HepG2 (cell line): ENCODE data around the gene FMO1. TPM values are rescaled to one million over a fixed set of nuclear protein-coding genes. Genes with fewer than 3 reads are reported as not detected.

Experiments
- ATAC-seq: fragments of 200-7000 bp; cut with Tn5 transposase; 3 replicates; pipeline ENCODE4 v1.9.1; 2020; ENCODE audit warnings: mild to moderate bottlenecking, moderate library complexity
- BruUV-seq: library from RNA; stranded (reverse); fragments of 400-500 nt; replicated peaks from 2 replicates; lab custom pipeline; 2021; lab: Mats Ljungman, UMichigan
- CTCF ChIA-PET: fragments of 300-600 bp; formaldehyde crosslinking; extraction: SDS; loops from one replicate; lab custom pipeline; 2021; ENCODE audit warnings: low total read pairs, inconsistent platforms, low intra/inter-chr PET ratio; lab: Yijun Ruan, JAX
- POLR2A ChIA-PET: fragments of 350-600 bp; sonication (Branson Sonifier 250); formaldehyde crosslinking; loops from one replicate; lab custom pipeline; 2020; ENCODE audit warnings: antibody characterized with exemption, inconsistent platforms; lab: Yijun Ruan, JAX
- DNase-seq: peaks from one replicate; pipeline ENCODE4 v3.0.0-alpha.2; 2015; ENCODE audit warnings: low spot score
- FAIRE-seq: peaks from 3 replicates; lab custom pipeline; 2011; peaks lifted over from hg19 to GRCh38; lab: Jason Lieb, UNC
- H2AFZ ChIP-seq: one replicate; pipeline ENCODE4 v1.6.1; 2011; ENCODE audit warnings: low read length, inconsistent platforms
- H3K27ac ChIP-seq: fragments of 300-600 bp; 3 replicates; pipeline ENCODE4 v1.8.0; 2011; ENCODE audit warnings: mixed run types, mild to moderate bottlenecking, mixed read lengths, low read length, inconsistent platforms; ENCODE audit not compliant: insufficient read depth; ENCODE audit errors: extremely low read length
- H3K27me3 ChIP-seq, 2 experiments: fragments of 200-600 bp in 1 of 2; 2 replicates in 1 of 2; 3 replicates in 1 of 2; pipeline versions ENCODE4 v1.6.0 to v1.8.0; 2011; ENCODE audit warnings: low read length in 2 of 2, mild to moderate bottlenecking in 2 of 2, moderate library complexity in 2 of 2, inconsistent platforms in 1 of 2; ENCODE audit not compliant: insufficient read depth in 2 of 2, control insufficient read depth in 1 of 2
- H3K36me3 ChIP-seq, 2 experiments: fragments of 200-600 bp in 1 of 2; replicated peaks in 1 of 2; 2 replicates in 1 of 2; 3 replicates in 1 of 2; pipeline versions ENCODE4 v1.5.1 to v1.8.0; 2011; ENCODE audit warnings: low read length in 2 of 2, inconsistent platforms in 1 of 2; ENCODE audit not compliant: insufficient read depth in 2 of 2, control insufficient read depth in 1 of 2
- H3K4me1 ChIP-seq: 2 replicates; pipeline ENCODE4 v1.5.1; 2012; ENCODE audit warnings: low read length, inconsistent platforms; ENCODE audit not compliant: insufficient read depth
- H3K4me2 ChIP-seq: 2 replicates; pipeline ENCODE4 v1.6.0; 2011; ENCODE audit warnings: low read depth, low read length, inconsistent platforms
- H3K4me3 ChIP-seq, 3 experiments: fragments of 200-600 bp in 1 of 3; sonication (generic), shearing (Covaris generic) in 1 of 3; replicated peaks in 1 of 3; 2 replicates each; pipeline ENCODE4 v1.5.1; 2011 to 2016; ENCODE audit warnings: low read length in 3 of 3, inconsistent platforms in 2 of 3, low read depth in 2 of 3, mild to moderate bottlenecking in 2 of 3, control low read depth in 1 of 3, mixed read lengths in 1 of 3; ENCODE audit not compliant: insufficient read depth in 1 of 3
- H3K79me2 ChIP-seq: one replicate; pipeline ENCODE4 v1.6.1; 2011; ENCODE audit warnings: low read length, inconsistent platforms; ENCODE audit not compliant: insufficient read depth
- H3K9ac ChIP-seq: 2 replicates; pipeline ENCODE4 v1.6.0; 2011; ENCODE audit warnings: mild to moderate bottlenecking, low read depth, low read length, inconsistent platforms; ENCODE audit not compliant: insufficient read depth
- H3K9me3 ChIP-seq: 2 replicates; pipeline ENCODE4 v1.5.1; 2012; ENCODE audit warnings: mild to moderate bottlenecking, low read length
- H4K20me1 ChIP-seq: 2 replicates; pipeline ENCODE4 v1.6.0; 2011; ENCODE audit warnings: inconsistent platforms, mild to moderate bottlenecking, low read length, moderate library complexity; ENCODE audit not compliant: insufficient read depth
- ARID2 ChIP-seq: sonication (generic); formaldehyde crosslinking; IDR thresholded peaks from 2 replicates; pipeline ENCODE4 v1.8.1; 2022; ENCODE audit warnings: mild to moderate bottlenecking, missing genetic modification reagents, borderline replicate concordance
- CAMTA2 ChIP-seq: sonication (generic); formaldehyde crosslinking; IDR thresholded peaks from 2 replicates; pipeline ENCODE4 v1.4.0; 2020; ENCODE audit warnings: mild to moderate bottlenecking, missing genetic modification reagents, borderline replicate concordance
- HOXD1 ChIP-seq: sonication (generic); formaldehyde crosslinking; IDR thresholded peaks from 2 replicates; pipeline ENCODE4 v1.5.0; 2020; ENCODE audit warnings: missing genetic modification reagents
- KDM2A ChIP-seq: sonication (generic); formaldehyde crosslinking; IDR thresholded peaks from 2 replicates; pipeline ENCODE4 v1.4.0; 2020; ENCODE audit warnings: low read depth, missing genetic modification reagents, borderline replicate concordance
- MAFK ChIP-seq, 2 experiments: IDR thresholded peaks in 1 of 2; conservative IDR thresholded peaks in 1 of 2; 2 replicates each; pipeline ENCODE4 v1.6.1; 2011; ENCODE audit warnings: improper control_type of control experiment in 2 of 2, low read length in 2 of 2
- MLX ChIP-seq: IDR thresholded peaks from 2 replicates; pipeline ENCODE4 v1.6.1; 2016
- SMARCC2 ChIP-seq: fragments of 450-650 bp; IDR thresholded peaks from 2 replicates; pipeline ENCODE4 v1.6.1; 2017; ENCODE audit warnings: antibody characterized with exemption, mild to moderate bottlenecking
- ZFAT ChIP-seq: sonication (generic); formaldehyde crosslinking; conservative IDR thresholded peaks from 2 replicates; pipeline ENCODE4 v1.8.1; 2023; ENCODE audit warnings: missing genetic modification reagents, inconsistent platforms
- ZNF343 ChIP-seq: sonication (generic); formaldehyde crosslinking; IDR thresholded peaks from 2 replicates; pipeline ENCODE4 v1.4.0; 2020; ENCODE audit warnings: mild to moderate bottlenecking, missing genetic modification reagents
- ZNF362 ChIP-seq: sonication (generic); formaldehyde crosslinking; IDR thresholded peaks from 2 replicates; pipeline ENCODE4 v1.4.0; 2020; ENCODE audit warnings: missing genetic modification reagents, mild to moderate bottlenecking, borderline replicate concordance
- ZNF556 ChIP-seq: sonication (generic); formaldehyde crosslinking; IDR thresholded peaks from 2 replicates; pipeline ENCODE4 v1.4.0; 2020; ENCODE audit warnings: mild to moderate bottlenecking, missing genetic modification reagents, borderline replicate concordance
- ZNF569 ChIP-seq: sonication (generic); formaldehyde crosslinking; IDR thresholded peaks from 2 replicates; pipeline ENCODE4 v1.5.0; 2020; ENCODE audit warnings: mild to moderate bottlenecking, missing genetic modification reagents, moderate library complexity, borderline replicate concordance
- ZNF629 ChIP-seq: sonication (generic); formaldehyde crosslinking; conservative IDR thresholded peaks from 2 replicates; pipeline ENCODE4 v1.5.0; 2020; ENCODE audit warnings: missing genetic modification reagents
- ZNF746 ChIP-seq: sonication (generic); formaldehyde crosslinking; IDR thresholded peaks from 2 replicates; pipeline ENCODE4 v1.8.0; 2022; ENCODE audit warnings: mild to moderate bottlenecking, missing genetic modification reagents
- ZSCAN9 ChIP-seq: IDR thresholded peaks from 2 replicates; pipeline ENCODE4 v1.6.1; 2016; ENCODE audit warnings: borderline replicate concordance
- WGBS: methylation state at CpG from one replicate; pipeline ENCODE4 v1.1.6; 2017; ENCODE audit warnings: low lambda C conversion rate; 5-methylcytosine and 5-hydroxymethylcytosine counted together
- in situ Hi-C: cut with HindIII; loops from 2 replicates; pipeline ENCODE4 v1.10.0; 2017; ENCODE audit warnings: low pct_unique_long_range_greater_than_20kb; ENCODE audit not compliant: extremely low pct_ligation_motif_present
- intact Hi-C: fragments of 100-400 bp; cut with micrococcal nuclease; formaldehyde crosslinking; loops from one replicate; pipeline ENCODE4 v1.10.0; 2022; ENCODE audit not compliant: unreplicated experiment
- polyA plus RNA-seq, 8 experiments: library from polyadenylated mRNA; depleted of rRNA in 3 of 8; stranded (reverse) in 7 of 8; unstranded in 1 of 8; fragments of >200 nt; fragmentation: Illumina TruSeq in 4 of 8; extraction: Trizol in 4 of 8; gene quantifications; 2 replicates each; pipeline versions ENCODE4 v1.2.1 to v1.2.3, GENCODE V29; 2011 to 2016; ENCODE audit warnings: low read depth in 4 of 8, missing spikeins in 1 of 8, mixed read lengths in 1 of 8; ENCODE audit not compliant: insufficient read depth in 1 of 8
- small RNA-seq, 3 experiments: library from RNA; depleted of rRNA; stranded (forward); fragments of <200 nt; gene quantifications; one replicate each; pipeline ENCODE3, GENCODE V24; 2012; ENCODE audit warnings: low read depth in 2 of 3, low replicate concordance in 1 of 3; ENCODE audit not compliant: insufficient read length in 3 of 3, insufficient read depth in 2 of 3
- total RNA-seq, 5 experiments: library from RNA; depleted of rRNA; stranded (reverse); fragments of >200 nt; fragmentation: Illumina TruSeq; extraction: Trizol; gene quantifications; 2 replicates each; pipeline ENCODE4 v1.2.3, GENCODE V29; 2016; ENCODE audit warnings: low read depth in 1 of 5

Gene FMO1
- total and polyA plus RNA-seq, 2 of the 13 experiments (the other 11 are each of a cell fraction or from before 2014, with no cell fraction given): not detected

- BruUV-seq: no TSS peak
- CTCF ChIA-PET: no interaction called here
- FAIRE-seq: no peak
These were observed 85.8 kb downstream of the FMO1 start for GRCh38 chr1:171334024-171334640.

More at GRCh38 chr1:171334024-171334640, 85.8 kb downstream of the FMO1 start:
- Histone ChIP-seq H3K79me2 (no peaks in the 10 kb centered on the region), H3K9me3 (peaks cover 3% of the 10 kb centered on the region; the same call in 1 of the 2 replicates), H4K20me1 (no peaks in the 10 kb centered on the region), H3K9ac (no peak overlapping the region), H2AFZ (no peak overlapping the region), H3K4me3 (no peak overlapping the region), H3K4me1 (no peaks in the 10 kb centered on the region), H3K27ac (no peak overlapping the region), H3K36me3 (no peaks in the 10 kb centered on the region), H3K4me2 (no peak overlapping the region), H3K27me3 (no peaks in the 10 kb centered on the region)
- 62% methylated on average over 1 of the region's 1 CpG for WGBS
- in situ Hi-C loops (no loop called here), intact Hi-C loops (no loop called here)
- no peak for DNase-seq
- TF ChIP-seq SMARCC2 (no peak), MAFK (conservative IDR thresholded peaks at IDR 0.05 in 1 of 2, IDR thresholded peaks at IDR 0.05 in 1 of 2; ENCODE audit: low read length in 2 of 2) (no peak), ZNF746 (CRISPR knock-in tag) (no peak), ARID2 (CRISPR knock-in tag) (no peak), ZFAT (no peak), MLX (CRISPR knock-in tag) (no peak), CAMTA2 (no peak), HOXD1 (CRISPR knock-in tag) (no peak), KDM2A (CRISPR knock-in tag) (no peak), ZNF629 (CRISPR knock-in tag) (no peak), ZNF556 (CRISPR knock-in tag) (no peak), ZSCAN9 (no peak), ZNF569 (CRISPR knock-in tag) (no peak), ZNF343 (CRISPR knock-in tag) (no peak), ZNF362 (CRISPR knock-in tag) (no peak)
- ATAC-seq: no peak
- POLR2A ChIA-PET: no interaction called here

Small RNA genes lying within 50 kb of the gene (small RNA-seq; reads per million reads assigned to genes)
- gene RF00019: 0 reads per million in 3 experiments

Other genes with a start within 250 kb of the FMO1 start
- gene FMO3, start 157.6 kb upstream of the FMO1 start, total RNA-seq (2016; rRNA removed; fragmentation: Illumina TruSeq; extraction: Trizol): not detected in 2 replicates
- gene FMO3, start 157.6 kb upstream of the FMO1 start, polyA plus RNA-seq (2011; rRNA removed): not detected in 2 replicates
- not detected in 2 replicates for gene FMO2, start 63.2 kb upstream of the FMO1 start, total RNA-seq (2016; rRNA removed; fragmentation: Illumina TruSeq; extraction: Trizol)
- not detected in 2 replicates for gene FMO2, start 63.2 kb upstream of the FMO1 start, polyA plus RNA-seq (2011; rRNA removed)
- gene FMO4, start 65.7 kb downstream of the FMO1 start, total RNA-seq (2016; rRNA removed; fragmentation: Illumina TruSeq; extraction: Trizol): 0.07 and 0.36 TPM in 2 replicates
- gene FMO4, start 65.7 kb downstream of the FMO1 start, polyA plus RNA-seq (2011; rRNA removed): 0.10 and 0.29 TPM in 2 replicates
- gene PRRC2C, start 237.0 kb downstream of the FMO1 start, total RNA-seq (2016; rRNA removed; fragmentation: Illumina TruSeq; extraction: Trizol): 46.2 and 124 TPM in 2 replicates
- gene PRRC2C, start 237.0 kb downstream of the FMO1 start, polyA plus RNA-seq (2011; rRNA removed): 57.0 and 57.3 TPM in 2 replicates